Measurements from ENCODE around the gene LIAS. TPM values are rescaled to one million over a fixed set of nuclear protein-coding genes. Genes with fewer than 3 reads are reported as not detected.

LIAS gene
- total and polyA plus RNA-seq, 2 of the 13 experiments (the other 11 are each of a cell fraction or from before 2014, with no cell fraction given): 16.0 to 16.6 TPM

DNA sequence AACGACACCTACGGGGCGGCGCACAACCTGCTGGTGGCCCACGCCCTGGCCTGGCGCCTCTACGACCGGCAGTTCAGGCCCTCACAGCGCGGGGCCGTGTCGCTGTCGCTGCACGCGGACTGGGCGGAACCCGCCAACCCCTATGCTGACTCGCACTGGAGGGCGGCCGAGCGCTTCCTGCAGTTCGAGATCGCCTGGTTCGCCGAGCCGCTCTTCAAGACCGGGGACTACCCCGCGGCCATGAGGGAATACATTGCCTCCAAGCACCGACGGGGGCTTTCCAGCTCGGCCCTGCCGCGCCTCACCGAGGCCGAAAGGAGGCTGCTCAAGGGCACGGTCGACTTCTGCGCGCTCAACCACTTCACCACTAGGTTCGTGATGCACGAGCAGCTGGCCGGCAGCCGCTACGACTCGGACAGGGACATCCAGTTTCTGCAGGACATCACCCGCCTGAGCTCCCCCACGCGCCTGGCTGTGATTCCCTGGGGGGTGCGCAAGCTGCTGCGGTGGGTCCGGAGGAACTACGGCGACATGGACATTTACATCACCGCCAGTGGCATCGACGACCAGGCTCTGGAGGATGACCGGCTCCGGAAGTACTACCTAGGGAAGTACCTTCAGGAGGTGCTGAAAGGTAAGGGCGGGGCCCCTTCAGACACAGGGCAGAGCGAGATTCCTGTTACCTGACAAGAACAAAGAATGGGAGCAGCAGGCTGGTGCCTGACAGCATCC is 11.8 kb upstream of the LIAS start (continued):
- TF ChIP-seq ZBTB33 (CRISPR knock-in tag; IDR thresholded peaks at IDR 0.05) (0 out of 2 replicates have a peak, but pooled peaks have one; percentile 23), ZNF468 (CRISPR knock-in tag; IDR thresholded peaks at IDR 0.05) (no peak), NAIF1 (CRISPR knock-in tag; IDR thresholded peaks at IDR 0.05; ENCODE audit: borderline replicate concordance) (no peak), PAWR (CRISPR knock-in tag; IDR thresholded peaks at IDR 0.05; ENCODE audit: borderline replicate concordance) (no peak), MYC (CRISPR knock-in tag; IDR thresholded peaks at IDR 0.05; ENCODE audit: borderline replicate concordance) (no peak), PAF1 (CRISPR knock-in tag; IDR thresholded peaks at IDR 0.05) (0 out of 2 replicates have a peak, but pooled peaks have one; percentile 27), ZBTB38 (CRISPR knock-in tag; IDR thresholded peaks at IDR 0.05) (peak; percentile 86), RBM39 (IDR thresholded peaks at IDR 0.05; ENCODE audit: low read depth, low read length, poor library complexity, severe bottlenecking) (no peak), ZUFSP (CRISPR knock-in tag; IDR thresholded peaks at IDR 0.05; ENCODE audit: borderline replicate concordance) (no peak), FIP1L1 (IDR thresholded peaks at IDR 0.05; ENCODE audit: borderline replicate concordance, insufficient read depth, low read depth, low read length) (no peak), ZNF776 (CRISPR knock-in tag; IDR thresholded peaks at IDR 0.05) (peak; percentile 79; the same call in 1 of the 2 replicates), AGO2 (optimal IDR thresholded peaks at IDR 0.05; ENCODE audit: low read depth, low read length) (peak; percentile 98)

Measured in HepG2 (cell line).